GM19240 (cell line): ENCODE measurements around the gene HOXD9.

Experiments used
- DNase-seq: peaks from one replicate; pipeline ENCODE4 v3.0.0; 2011; ENCODE audit warnings: low spot score; ENCODE audit not compliant: insufficient read length

The HOXD9 gene

GRCh38 chr2:176124110-176124946 lies 1.8 kb downstream of the HOXD9 start:
- no peak for DNase-seq

- no peak for DNase-seq
Measured at GRCh38 chr2:176124947-176125771, 2.6 kb downstream of the HOXD9 start.

- DNase-seq = no peak
Measured at GRCh38 chr2:176125772-176126054, 3.2 kb downstream of the HOXD9 start.

GRCh38 chr2:176126929-176127773 lies 4.6 kb downstream of the HOXD9 start:
- DNase-seq = no peak

GRCh38 chr2:176127774-176128072 lies 5.2 kb downstream of the HOXD9 start:
- no peak for DNase-seq

- no peak for DNase-seq
Measured at GRCh38 chr2:176128172-176128981, 5.9 kb downstream of the HOXD9 start.

GRCh38 chr2:176128982-176129796 lies 6.7 kb downstream of the HOXD9 start, which contains the start of gene HOXD8:
Gene HOXD8, plus strand, starts transcription at chr2:176129705. Its CDS starts 662 bp downstream, at chr2:176130367.
- DNase-seq = no peak

GRCh38 chr2:176129813-176130146 lies 7.3 kb downstream of the HOXD9 start:
- DNase-seq = no peak

GRCh38 chr2:176130147-176130956 lies 7.8 kb downstream of the HOXD9 start:
- DNase-seq = no peak

GRCh38 chr2:176130957-176131847 lies 8.7 kb downstream of the HOXD9 start:
- no peak for DNase-seq

- DNase-seq = no peak
Measured at GRCh38 chr2:176131848-176132158, 9.3 kb downstream of the HOXD9 start.

- no peak for DNase-seq
Measured at GRCh38 chr2:176132205-176133171, 10.0 kb downstream of the HOXD9 start.

- DNase-seq = no peak
Measured at GRCh38 chr2:176133389-176133788, 10.9 kb downstream of the HOXD9 start.

GRCh38 chr2:176134035-176134434 lies 11.5 kb downstream of the HOXD9 start:
- DNase-seq = no peak

- no peak for DNase-seq
Measured at GRCh38 chr2:176135035-176135440, 12.5 kb downstream of the HOXD9 start.

GRCh38 chr2:176136374-176137251 lies 14.1 kb downstream of the HOXD9 start:
- no peak for DNase-seq

GRCh38 chr2:176137252-176137580 lies 14.7 kb downstream of the HOXD9 start:
- DNase-seq = no peak
